Stimulated activated CD8-positive, alpha-beta memory T cell treated with anti-CD3 and anti-CD28 coated beads, Interleukin-12 subunit alpha, Interleukin-12 subunit beta, amount 100 ng/mL, for 4 hours (primary cell): ENCODE results near the gene DPP8.
"Not testable (repeated sequence)": the region's sequence is repeated elsewhere in the genome, so short reads cannot be mapped to it uniquely, and the experiment has no call there.

Experiments
- DNase-seq: peaks from one replicate; pipeline ENCODE4 v3.0.0-alpha.2; 2020; ENCODE audit warnings: low read depth

The DPP8 gene

DNA sequence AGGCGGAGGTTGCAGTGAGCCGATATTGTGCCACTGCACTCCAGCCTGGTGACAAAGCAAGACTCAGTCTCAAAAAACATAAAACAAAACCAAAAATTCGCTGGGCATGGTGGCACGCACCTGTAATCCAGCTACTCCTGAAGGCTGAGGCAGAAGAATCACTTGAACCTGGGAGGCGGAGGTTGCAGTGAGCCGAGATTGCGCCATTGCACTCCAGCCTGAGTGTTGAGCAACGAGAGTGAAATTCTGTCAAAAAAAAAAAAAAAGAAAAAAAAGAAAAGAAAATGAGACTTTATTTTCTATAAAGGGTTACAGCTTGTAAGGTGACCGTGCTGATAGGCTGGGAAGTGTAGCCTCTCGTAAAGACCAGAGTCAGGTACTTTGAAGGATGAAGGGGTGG lies 6.7 kb upstream of the DPP8 start:
- DNase-seq: no peak

DNA sequence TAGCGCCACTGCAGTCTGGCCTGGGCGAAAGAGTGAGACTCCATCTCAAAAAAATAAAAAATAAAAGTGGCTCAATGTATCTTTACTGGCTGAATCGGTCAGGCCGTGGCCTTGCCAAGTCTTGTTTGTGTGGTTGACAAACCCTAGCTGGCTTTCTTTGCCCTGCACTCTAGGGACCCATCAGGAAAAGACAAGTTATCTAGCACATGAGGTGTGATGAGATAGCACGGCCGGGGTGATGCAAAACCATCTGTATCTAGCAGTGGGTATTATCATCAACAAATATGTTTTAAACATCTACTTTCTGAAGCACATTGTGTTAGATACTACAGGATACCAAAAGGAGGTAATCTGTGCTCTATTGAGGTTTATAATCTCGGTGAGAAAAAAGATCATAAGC lies 3.9 kb upstream of the DPP8 start:
- no peak for DNase-seq

DNA sequence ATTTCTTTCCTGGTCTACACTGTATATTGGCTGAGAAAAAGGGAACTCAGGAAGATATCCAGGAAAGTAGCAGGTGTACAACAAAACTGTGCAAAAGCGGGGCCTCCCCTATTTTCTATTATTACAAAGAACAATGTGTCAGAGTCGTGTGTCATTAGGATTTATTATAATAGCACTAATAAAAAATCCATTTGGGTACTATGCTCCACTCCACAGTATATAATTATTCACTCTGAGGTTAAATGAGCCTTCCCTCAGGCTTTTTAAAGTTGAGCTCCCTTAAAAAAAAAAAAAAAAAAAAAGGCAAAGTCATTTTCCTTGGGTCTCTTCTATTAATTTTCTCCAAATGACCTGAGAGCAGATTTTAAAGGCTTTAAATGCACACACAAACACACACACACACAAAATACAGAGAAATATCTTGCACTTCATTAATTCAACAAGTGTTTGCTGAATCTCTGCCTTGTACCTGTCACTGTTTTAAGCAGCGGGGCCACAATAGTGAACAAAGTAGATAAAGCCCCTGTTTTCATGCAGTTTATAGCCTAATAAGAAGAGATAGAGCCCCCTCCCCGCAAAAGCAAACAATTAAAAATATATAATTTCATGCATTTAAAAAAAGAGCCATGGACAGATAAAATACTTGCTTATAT lies 1.3 kb upstream of the DPP8 start:
- DNase-seq: no peak

DNA sequence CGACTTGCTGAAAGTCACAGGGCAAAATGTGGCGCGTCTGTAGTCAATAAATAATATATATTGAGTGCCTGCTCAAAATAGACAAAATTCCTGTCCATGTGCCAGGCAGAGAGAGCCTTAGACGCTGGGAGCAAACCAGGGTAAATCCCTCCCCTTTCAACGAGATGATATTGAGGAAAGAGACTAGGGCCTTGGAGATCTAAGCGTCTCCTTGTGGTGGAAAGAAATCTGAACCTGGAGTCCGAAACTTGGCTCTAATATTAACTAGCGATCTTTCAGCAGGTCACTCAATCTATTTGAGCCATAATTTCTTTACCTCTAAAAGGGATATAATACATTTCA lies 348 bp upstream of the DPP8 start:
- DNase-seq: no peak

DNA sequence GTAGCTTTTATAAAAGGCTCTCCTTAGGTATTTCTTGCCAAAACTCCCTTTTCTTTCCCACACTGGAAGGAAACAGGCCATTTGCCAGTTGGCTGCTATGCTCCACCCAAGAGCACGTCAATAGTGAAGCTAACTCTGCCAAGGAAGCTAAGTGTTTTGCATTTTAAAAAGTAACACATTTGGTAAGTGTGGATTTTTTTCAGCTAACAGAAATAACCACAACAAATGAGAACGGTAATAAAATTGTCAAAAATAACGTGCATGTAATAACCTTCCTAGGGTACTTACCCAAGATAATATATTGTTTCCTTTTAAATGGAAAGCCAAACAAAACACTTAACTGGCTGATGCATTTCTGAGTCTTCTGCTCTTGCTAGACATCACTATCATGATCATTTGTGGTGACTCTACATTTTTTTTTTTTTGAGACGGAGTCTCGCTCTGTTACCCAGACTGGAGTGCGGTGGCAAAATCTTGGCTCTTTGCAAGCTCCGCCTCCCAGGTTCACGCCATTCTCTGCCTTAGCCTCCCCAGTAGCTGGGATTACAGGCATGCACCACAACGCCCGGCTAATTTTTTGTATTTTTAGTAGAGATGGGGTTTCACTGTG lies 4.6 kb downstream of the DPP8 start:
- DNase-seq: no peak

DNA sequence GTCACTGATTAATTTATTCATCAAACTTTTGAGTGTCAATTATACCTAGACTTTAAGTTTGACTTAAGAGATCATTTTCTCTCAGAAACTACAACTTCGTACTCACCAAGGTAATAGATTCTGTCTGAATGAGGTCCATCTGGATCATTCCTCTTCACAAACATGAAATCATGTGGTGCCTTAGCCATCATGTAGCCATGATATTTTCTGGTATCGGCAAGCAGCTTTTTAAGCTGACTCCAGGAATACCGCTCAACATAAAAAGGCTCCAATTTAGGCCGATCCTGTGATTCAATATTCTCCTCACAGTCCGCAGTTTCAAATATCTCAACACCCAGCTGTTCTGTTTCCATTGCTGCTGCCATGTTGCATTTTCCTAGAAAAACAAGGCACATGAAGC lies 5.3 kb downstream of the DPP8 start:
- no peak for DNase-seq

DNA sequence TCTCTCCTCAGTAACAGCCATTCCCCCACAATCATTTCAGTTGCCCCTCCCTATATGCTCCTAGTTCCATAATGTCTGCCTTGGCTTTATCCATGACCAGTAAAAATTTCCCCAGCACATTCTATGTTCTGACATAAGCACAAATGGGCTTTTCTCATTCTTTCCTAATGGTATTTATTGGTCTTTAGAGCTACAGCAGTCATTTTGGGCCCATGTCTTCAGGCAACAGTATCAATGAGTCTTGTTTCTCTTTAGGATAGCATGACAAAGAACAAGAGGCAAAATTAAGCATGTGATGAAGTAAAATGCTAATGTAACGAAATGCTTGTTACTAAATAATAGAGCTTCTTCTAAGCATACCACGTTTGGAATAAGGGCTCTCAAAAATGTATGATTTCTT lies 8.2 kb downstream of the DPP8 start:
- DNase-seq: no peak

DNA sequence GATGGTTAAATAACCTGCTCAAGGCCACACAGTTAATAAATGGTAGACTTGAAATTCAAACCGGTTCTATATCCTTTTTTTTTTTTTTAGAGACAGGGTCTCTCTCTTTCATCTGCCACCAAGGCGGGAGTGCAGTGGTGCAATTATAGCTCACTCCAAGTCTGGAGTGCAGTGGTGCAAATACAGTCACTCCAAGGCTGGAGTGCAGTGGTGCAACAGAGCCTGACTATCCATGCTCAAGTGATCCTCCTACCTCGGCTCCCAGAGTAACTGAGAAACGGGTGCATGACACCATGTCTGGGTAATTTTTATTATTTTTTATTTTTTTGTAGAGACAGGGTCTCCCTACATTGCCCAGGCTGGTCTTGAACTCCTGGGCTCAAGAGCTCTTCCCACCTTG lies 23.4 kb downstream of the DPP8 start:
- DNase-seq: no peak

DNA sequence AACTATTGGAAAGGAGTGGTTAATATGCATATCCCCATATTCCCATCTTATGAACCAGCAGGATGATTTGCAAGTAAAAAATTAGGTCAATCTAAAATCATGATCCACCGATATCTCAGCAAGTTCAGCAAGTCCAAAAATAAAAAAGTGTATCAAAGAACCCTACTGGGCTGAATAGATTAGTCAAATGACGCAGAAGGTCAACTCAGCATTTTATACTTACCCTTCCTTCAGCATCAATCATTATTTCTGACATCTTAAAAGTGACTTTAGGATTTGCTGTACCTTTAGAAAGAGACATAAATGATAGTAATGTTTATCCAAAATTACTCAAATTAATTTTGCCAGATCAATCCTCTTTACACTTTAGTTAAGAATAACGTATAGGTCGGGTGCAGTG lies 32.6 kb downstream of the DPP8 start:
- DNase-seq: no peak

DNA sequence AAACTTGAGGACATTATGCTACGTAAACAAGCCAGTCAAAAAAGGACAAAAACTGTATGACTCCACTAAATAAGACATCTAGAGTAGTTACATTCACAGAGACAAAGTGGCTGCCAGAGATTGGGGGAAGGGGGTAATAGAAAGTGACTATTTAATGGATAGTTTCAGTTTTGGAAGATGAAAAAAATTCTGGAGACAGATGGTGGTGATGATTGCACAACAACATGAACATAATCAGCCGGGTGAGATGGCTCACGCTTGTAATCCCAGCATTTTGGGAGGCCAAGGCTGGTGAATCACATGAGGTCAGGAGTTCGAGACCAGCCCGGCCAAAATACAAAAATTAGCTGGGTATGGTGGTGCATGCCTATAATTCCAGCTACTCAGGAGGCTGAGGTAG lies 40.6 kb downstream of the DPP8 start:
- DNase-seq: no peak

DNA sequence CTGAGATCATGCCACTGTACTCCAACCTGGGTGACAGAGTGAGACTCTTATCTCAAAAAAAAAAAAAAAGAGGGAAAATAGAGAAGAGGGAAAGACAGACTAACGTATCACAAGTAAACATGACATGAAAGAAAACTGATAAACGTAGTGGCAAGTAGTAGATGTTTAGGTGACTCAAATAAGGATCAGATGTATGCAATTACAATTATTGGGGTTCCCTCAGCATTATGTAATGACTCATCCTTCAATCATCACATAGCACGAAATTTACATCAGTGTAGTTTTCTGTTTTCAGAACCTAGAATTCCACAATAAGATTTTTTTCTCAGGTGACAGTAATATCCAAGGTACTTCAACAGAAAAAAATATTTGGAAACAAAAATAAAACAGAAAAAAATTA lies 46.6 kb downstream of the DPP8 start:
- no peak for DNase-seq

DNA sequence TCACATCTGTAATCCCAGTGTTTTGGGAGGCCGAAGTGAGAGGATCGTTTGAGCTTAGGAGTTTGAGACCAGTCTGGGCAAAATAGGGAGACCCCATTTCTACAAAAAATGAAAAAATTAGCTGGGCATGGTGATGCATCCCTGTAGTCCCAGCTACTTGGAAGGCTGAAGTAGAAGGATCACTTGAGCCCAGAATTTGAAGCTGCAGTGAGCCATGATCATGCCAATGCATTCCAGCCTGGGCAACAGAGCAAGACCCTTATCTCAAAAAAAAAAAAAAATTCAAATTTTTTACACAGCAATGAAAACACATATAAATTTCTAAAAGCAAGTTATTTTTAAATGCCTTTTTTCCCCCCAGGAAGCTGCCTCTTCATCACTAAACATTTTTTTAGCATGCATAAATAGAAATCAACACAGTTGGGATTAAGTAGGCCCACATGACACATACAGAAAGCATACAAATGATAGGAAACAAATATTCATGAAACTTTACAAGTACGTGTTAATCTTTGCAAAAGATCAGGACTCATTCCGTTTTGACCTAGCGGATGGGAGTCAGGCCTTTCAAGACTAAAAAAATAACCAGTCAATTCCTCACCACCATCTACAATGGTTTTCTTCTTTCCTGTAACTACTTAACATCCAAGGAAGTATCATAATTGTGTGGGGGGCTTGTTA lies 49.1 kb downstream of the DPP8 start:
- no peak for DNase-seq

DNA sequence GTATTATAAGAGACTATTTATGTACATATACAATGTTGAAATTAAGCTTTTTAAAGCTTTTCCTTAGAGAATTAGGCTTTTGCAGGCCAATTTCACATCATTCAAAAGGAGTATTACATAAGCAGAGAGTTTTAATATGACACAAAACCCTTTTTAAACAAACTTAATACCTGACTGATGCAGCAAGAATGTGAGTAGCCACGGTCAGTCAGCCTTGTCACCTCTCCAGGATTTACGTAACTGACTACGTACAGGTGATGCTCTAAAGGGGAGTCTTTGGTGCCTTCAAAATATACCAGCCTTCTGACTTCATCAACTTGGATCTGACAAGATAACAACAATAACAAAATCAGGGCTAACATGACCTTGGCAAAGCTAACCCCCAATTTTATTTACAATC lies 50.6 kb downstream of the DPP8 start:
- no peak for DNase-seq

DNA sequence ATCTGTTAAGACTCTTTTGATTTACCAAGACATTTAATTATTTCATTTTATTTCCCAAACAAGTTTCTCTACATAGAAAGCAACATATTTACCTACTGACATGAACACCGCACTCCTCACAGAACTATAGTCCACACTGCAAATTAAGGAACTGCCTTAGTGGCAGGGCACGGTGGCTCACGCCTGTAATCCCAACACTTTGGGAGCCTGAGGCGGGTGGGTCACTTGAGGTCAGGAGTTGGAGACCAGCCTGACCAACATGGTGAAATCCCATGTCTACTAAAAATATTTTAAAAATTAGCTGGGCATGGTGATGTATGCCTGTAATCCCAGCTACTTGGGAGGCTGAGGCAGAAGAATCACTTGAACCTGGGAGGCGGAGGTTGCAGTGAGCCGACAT lies 54.4 kb downstream of the DPP8 start:
- not testable (repeated sequence) for DNase-seq

DNA sequence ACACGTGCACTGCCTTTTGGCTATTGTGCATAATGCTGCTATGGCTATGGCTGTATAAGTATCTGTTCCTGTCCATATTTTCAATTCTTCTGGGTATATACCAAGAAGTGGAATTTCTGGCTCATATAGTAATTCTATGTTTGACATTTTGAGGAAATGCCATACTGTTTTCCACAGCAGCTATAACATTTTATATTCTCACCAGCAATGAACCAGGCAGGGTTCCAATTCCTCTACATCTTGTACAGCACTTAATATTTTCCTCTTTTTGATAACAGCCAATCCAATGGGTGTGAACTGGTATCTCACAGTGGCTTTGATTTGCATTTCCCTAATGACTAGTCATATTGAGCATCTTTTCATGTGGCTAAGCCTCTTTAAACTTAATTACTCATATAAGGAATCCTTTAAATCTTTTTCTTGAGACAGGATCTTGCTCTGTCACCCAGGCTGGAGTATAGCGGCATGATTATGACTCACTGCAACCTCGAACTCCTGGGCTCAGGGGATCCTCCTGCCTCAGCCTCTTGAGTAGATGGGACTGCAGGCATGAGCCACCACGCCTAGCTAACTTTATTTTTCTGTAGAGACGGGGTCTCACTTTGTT lies 56.6 kb downstream of the DPP8 start:
- DNase-seq: no peak

DNA sequence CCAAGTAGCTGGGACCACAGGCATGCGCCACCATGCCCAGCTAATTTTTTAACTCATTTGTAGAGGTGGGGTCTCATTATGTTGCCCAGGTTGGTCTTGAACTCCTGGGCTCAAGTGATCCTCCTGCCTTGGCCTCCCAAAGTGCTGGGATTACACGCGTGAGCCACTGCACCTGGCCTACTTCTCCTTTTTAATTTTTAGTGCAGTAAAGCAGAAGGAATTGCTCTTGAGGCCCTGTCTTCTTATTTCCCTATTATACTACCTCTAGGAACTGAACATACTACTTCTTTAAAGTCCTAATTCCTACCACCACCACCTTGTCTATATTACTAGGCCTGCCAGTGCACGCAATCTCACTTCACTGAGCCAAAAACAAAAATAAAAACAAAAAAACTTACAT lies 62.2 kb downstream of the DPP8 start:
- not testable (repeated sequence) for DNase-seq

DNA sequence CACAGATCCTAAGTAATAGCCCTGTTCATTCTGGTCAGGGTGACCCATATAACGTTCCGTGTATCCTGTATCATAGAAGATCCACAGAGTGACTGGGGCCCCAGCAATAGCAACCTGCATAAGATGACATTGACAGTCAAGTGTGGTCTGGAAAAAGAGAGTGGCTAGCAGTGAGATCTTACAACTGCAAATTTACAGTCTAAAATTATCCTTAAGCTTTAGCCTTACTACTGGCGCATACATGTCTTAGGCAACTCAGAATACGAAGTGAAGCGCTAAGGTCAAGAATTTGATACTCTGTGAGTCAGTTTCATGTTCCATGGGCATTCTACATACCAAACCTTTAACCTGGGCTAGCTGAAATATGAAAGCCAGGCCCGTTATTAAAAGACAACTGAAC lies 65.5 kb downstream of the DPP8 start:
- no peak for DNase-seq

DNA sequence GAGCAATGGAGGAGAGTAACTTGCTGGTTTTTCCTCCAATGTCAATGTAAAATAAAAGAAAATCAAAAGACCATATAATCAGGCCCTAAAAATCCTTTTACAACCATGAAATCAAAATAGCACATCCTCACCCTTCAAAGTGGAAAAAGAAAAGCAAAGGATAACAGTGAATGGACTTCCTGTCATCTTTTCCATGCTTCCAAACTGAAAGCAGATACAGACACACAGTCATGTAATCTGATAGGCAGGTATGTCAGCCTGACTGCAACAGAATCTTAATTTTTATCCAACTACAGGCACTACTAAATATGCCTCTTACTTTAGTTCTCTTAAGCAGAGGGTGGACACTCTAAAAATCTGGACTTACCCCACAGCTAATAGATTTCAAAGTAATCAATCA lies 66.9 kb downstream of the DPP8 start:
- DNase-seq: no peak

DNA sequence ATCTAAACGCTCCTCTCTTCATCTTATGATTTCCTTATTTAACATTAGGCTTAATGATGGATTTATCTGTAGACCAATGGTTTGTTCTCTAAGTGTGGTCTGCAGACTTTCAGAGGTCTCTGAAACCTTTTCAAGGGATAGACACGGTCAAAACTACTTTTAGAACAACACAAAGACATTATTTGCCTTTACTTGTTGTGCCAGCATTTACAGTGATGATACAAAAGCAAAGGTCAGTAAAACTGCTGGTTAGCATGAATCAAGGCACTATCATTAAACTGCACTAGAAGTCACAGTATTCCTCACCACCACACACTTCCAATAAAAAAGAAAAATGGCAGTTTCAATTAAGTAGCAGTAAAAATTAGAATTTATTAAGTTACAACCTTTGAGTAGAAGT lies 70.3 kb downstream of the DPP8 start:
- DNase-seq: no peak

DNA sequence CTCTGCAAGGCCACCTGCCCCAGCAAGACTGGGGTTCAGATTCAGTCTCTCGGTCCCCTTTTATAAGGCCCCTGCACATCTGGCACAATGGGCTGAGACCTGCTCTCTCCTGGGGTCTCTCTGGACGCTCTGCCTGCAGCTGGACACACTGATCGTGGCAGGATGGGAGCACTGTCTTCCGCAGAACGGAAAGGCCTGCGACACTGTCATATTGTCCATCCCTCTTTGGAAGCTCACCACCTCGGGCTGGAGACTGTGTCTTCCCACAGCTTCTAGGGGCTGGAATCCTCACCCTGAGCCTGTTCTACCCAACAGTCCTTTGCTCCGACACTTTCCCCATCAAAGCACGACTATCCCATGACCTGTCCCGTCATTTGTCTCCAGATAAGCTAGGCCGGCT lies 83.3 kb downstream of the DPP8 start:
- no peak for DNase-seq

DNA sequence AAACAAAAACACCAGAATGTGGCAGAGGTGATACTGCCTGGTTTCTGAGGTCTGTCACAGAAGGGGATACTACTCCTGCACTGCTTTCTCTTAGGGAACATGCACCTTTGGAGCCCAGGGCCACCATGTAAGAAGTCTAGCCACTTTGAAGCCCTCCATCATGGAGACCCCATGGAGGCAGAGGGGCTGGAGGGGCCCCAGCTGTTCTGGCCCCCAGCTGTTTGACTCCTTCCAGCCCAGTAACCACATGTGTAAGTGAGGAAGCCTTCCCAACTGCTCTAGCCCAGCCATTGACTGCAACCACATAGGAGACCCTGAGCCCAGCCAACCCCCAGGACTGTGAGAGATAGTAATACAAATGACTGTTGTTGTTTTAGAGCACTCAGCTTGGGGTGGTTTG lies 85.8 kb downstream of the DPP8 start:
- no peak for DNase-seq

DNA sequence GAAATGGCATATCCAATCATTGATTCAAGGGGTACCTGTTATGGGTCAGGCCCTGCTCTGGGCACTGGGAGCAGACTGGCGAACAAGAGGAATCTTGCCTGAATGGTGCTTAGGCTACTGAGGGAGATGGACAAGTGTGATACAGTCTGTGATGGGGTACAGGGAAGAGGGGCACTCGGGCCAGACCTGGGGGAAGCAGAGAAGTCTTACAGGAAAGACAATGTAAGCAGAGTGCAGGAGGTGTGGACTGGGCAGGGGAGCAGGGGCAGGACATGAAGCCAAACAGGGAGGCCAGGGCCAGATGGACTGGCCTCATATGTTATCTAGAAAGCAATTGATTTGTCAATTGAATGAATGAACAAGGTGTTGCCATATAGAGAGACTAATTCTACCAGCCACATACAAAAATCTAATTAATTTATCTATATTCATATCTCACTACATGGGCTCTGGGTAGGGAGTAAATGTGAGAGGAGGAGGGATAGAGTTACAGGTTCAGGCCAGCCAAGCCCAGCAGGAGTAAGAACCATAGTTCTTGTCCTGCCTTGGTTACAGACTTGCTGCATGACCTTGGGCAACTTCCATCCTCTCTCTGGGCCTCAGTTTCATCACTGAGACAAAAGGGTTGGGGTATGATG lies 91.2 kb downstream of the DPP8 start:
- DNase-seq: no peak

DNA sequence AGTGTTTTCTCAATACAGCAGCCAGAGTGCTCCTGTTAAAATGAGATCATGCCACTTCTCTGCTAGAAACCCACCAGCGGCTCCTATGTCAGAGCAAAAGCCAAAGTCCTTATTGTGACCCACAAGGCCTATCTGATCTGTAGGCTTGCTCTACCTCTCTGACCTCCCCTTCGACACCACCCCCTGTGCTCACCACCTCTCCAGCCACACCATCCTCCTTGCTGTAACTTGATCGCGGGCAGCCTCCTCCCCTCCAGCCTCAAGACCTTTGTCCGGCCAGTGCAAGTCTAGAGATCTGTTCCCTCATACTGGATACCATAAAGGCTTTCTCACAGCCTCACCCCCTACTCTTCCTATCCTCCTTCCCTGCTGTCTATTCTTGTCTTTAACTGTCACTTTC lies 92.8 kb downstream of the DPP8 start:
- no peak for DNase-seq
